NCI-H1930 (cell line): Measurements from ENCODE around the gene RHBDL2.
"Not testable (repeated sequence)": the region's sequence is repeated elsewhere in the genome, so short reads cannot be mapped to it uniquely, and the experiment has no call there.

Experiments used
- DNase-seq, 2 experiments: peaks; one replicate each; lab custom pipeline; 2025; lab: John Stamatoyannopoulos, UW

RHBDL2 gene

GRCh38 chr1:38932571-38932970 is 9.1 kb downstream of the RHBDL2 start:
- DNase-seq: no peak

GRCh38 chr1:38929476-38929875 is 12.2 kb downstream of the RHBDL2 start:
- DNase-seq: no peak

GRCh38 chr1:38929054-38929453 is 12.6 kb downstream of the RHBDL2 start:
- DNase-seq: no peak

- no peak for DNase-seq
Observed at GRCh38 chr1:38926091-38926490, 15.5 kb downstream of the RHBDL2 start.

- DNase-seq: no peak
Observed at GRCh38 chr1:38925391-38925790, 16.2 kb downstream of the RHBDL2 start.

GRCh38 chr1:38923607-38924006 is 18.0 kb downstream of the RHBDL2 start:
- no peak for DNase-seq

GRCh38 chr1:38919130-38919529 is 22.5 kb downstream of the RHBDL2 start:
- no peak for DNase-seq

GRCh38 chr1:38918568-38918967 is 23.1 kb downstream of the RHBDL2 start:
- DNase-seq: no peak

- no peak for DNase-seq
Observed at GRCh38 chr1:38917772-38918171, 23.9 kb downstream of the RHBDL2 start.

GRCh38 chr1:38917337-38917736 is 24.3 kb downstream of the RHBDL2 start:
- no peak for DNase-seq

GRCh38 chr1:38915352-38915948 is 26.2 kb downstream of the RHBDL2 start:
- DNase-seq: no peak

GRCh38 chr1:38914908-38915307 is 26.7 kb downstream of the RHBDL2 start:
- not testable (repeated sequence) for DNase-seq

- DNase-seq: no peak
Observed at GRCh38 chr1:38908821-38909220, 32.8 kb downstream of the RHBDL2 start.

- no peak for DNase-seq
Observed at GRCh38 chr1:38905985-38906384, 35.6 kb downstream of the RHBDL2 start.

- DNase-seq: no peak
Observed at GRCh38 chr1:38899560-38899959, 42.1 kb downstream of the RHBDL2 start.

GRCh38 chr1:38898653-38899230 is 42.9 kb downstream of the RHBDL2 start:
- DNase-seq: no peak

- DNase-seq: no peak
Observed at GRCh38 chr1:38896169-38896568, 45.5 kb downstream of the RHBDL2 start.

- DNase-seq: no peak
Observed at GRCh38 chr1:38892976-38893375, 48.7 kb downstream of the RHBDL2 start.

- DNase-seq: no peak
Observed at GRCh38 chr1:38891753-38892152, 49.9 kb downstream of the RHBDL2 start.

GRCh38 chr1:38889589-38889988 is 52.0 kb downstream of the RHBDL2 start:
- DNase-seq: no peak

- DNase-seq: no peak
Observed at GRCh38 chr1:38888423-38889333, 53.0 kb downstream of the RHBDL2 start.

GRCh38 chr1:38885092-38885491 is 56.5 kb downstream of the RHBDL2 start:
- DNase-seq: no peak

GRCh38 chr1:38881487-38881886 is 60.1 kb downstream of the RHBDL2 start, which contains the start of gene GJA9:
GJA9 (minus strand) TSS chr1:38881587; CDS start chr1:38876098, 5,489 bp downstream.
- DNase-seq: no peak
